NCI-H1417 (cell line): Measurements from ENCODE around the gene AGBL2.

Experiments
- DNase-seq, 3 experiments: peaks; one replicate each; lab custom pipeline; 2025; lab: John Stamatoyannopoulos, UW

Gene AGBL2

GRCh38 chr11:47631473-47631872, 83.7 kb downstream of the AGBL2 start:
- DNase-seq = no peak

GRCh38 chr11:47628026-47628425, 87.1 kb downstream of the AGBL2 start:
- no peak for DNase-seq

- DNase-seq = no peak
Measured at GRCh38 chr11:47626234-47626633, 88.9 kb downstream of the AGBL2 start.

GRCh38 chr11:47620836-47621378, 94.3 kb downstream of the AGBL2 start:
- DNase-seq = no peak

- no peak for DNase-seq
Measured at GRCh38 chr11:47617417-47617809, 97.8 kb downstream of the AGBL2 start.

- peak in 2 of 3 experiments; percentile 4 to 56 for DNase-seq
Measured at GRCh38 chr11:47616726-47617416, 98.3 kb downstream of the AGBL2 start.

GRCh38 chr11:47615249-47615648, 99.9 kb downstream of the AGBL2 start:
- no peak for DNase-seq

GRCh38 chr11:47611348-47611794, 103.8 kb downstream of the AGBL2 start:
- DNase-seq = no peak

GRCh38 chr11:47609675-47610074, 105.5 kb downstream of the AGBL2 start:
- no peak for DNase-seq
